CD4-positive, alpha-beta T cell (primary cell): Measurements from ENCODE around the gene LTBP4. TPM values are rescaled to one million over a fixed set of nuclear protein-coding genes. Genes with fewer than 3 reads are reported as not detected.

Source experiments
- ATAC-seq: fragments of 200-7000 bp; cut with Tn5 transposase; one replicate; pipeline ENCODE4 v1.10.0; 2022; ENCODE audit warnings: mild to moderate bottlenecking; ENCODE audit not compliant: poor library complexity
- CTCF ChIA-PET: fragments of 350-600 bp; sonication (Branson Sonifier 250); formaldehyde crosslinking; loops from one replicate; lab custom pipeline; 2021; ENCODE audit warnings: antibody characterized with exemption, inconsistent platforms; lab: Charles Lee
- POLR2A ChIA-PET: fragments of 350-600 bp; sonication (Branson Sonifier 250); formaldehyde crosslinking; loops from one replicate; lab custom pipeline; 2021; ENCODE audit warnings: antibody characterized with exemption, inconsistent platforms; lab: Charles Lee
- DNase-seq, 14 experiments: peaks; one replicate each; pipeline ENCODE4 v3.0.0-alpha.2; 2013 to 2020; ENCODE audit warnings: mixed read lengths in 2 of 14
- H3K27ac ChIP-seq, 2 donors: one replicate each; pipeline versions ENCODE4 v1.5.1 to v1.7.0; 2013; ENCODE audit warnings: low read length in 2 of 2, low read depth in 1 of 2, mild to moderate bottlenecking in 1 of 2
- H3K27me3 ChIP-seq, 2 experiments: 1 replicate in 1 of 2; 2 replicates in 1 of 2; pipeline versions ENCODE4 v1.6.1 to v1.7.0; 2013; ENCODE audit warnings: low read length in 2 of 2, control low read depth in 1 of 2, mild to moderate bottlenecking in 1 of 2, moderate library complexity in 1 of 2; ENCODE audit not compliant: insufficient read depth in 2 of 2, control insufficient read depth in 1 of 2
- H3K36me3 ChIP-seq: one replicate; pipeline ENCODE4 v1.6.1; 2013; ENCODE audit warnings: low read length, control low read depth; ENCODE audit not compliant: insufficient read depth
- H3K4me1 ChIP-seq: one replicate; pipeline ENCODE4 v1.6.1; 2013; ENCODE audit warnings: low read length, control low read depth; ENCODE audit not compliant: insufficient read depth
- H3K4me3 ChIP-seq: one replicate; pipeline ENCODE4 v1.5.1; 2013; ENCODE audit warnings: mild to moderate bottlenecking, low read length, moderate library complexity
- H3K9me3 ChIP-seq, 2 experiments: 1 replicate in 1 of 2; 2 replicates in 1 of 2; pipeline versions ENCODE4 v1.6.1 to v1.7.0; 2013; ENCODE audit warnings: low read length in 2 of 2, mild to moderate bottlenecking in 2 of 2, control low read depth in 1 of 2, moderate library complexity in 1 of 2; ENCODE audit not compliant: control insufficient read depth in 1 of 2, insufficient read depth in 1 of 2
- H3K27ac Mint-ChIP-seq: one replicate; pipeline ENCODE4 v1.8.0; 2020; ENCODE audit warnings: mixed read lengths
- H3K27me3 Mint-ChIP-seq: one replicate; pipeline ENCODE4 v1.8.0; 2021; ENCODE audit warnings: mixed read lengths
- H3K36me3 Mint-ChIP-seq: one replicate; pipeline ENCODE4 v1.8.0; 2021; ENCODE audit warnings: low read depth, mixed read lengths
- H3K4me1 Mint-ChIP-seq: one replicate; pipeline ENCODE4 v1.8.0; 2021; ENCODE audit warnings: low read depth, mixed read lengths
- H3K4me3 Mint-ChIP-seq: one replicate; pipeline ENCODE4 v1.8.0; 2020; ENCODE audit warnings: mild to moderate bottlenecking, mixed read lengths
- H3K9me3 Mint-ChIP-seq: one replicate; pipeline ENCODE4 v1.8.0; 2020; ENCODE audit warnings: mixed read lengths
- intact Hi-C, 2 experiments: fragments of 100-400 bp; cut with DNase I in 1 of 2; cut with micrococcal nuclease in 1 of 2; formaldehyde crosslinking; loops; one replicate each; pipeline versions ENCODE4 v1.15.1 to v1.9.0; 2023 to 2025; cut with DNase I, micrococcal nuclease
- total RNA-seq, 174 experiments: library from RNA in 2 of 174; stranded (reverse) in 2 of 174; gene quantifications; one replicate each; pipeline ENCODE4 v1.2.3 and lab custom pipeline; 2021 to 2026
- TF ChIP-seq, protein P1 (sequence below): fragments of 200-600 bp; IDR thresholded peaks from one replicate; pipeline ENCODE4 v1.8.0; 2022; ENCODE audit warnings: antibody characterized with exemption, mild to moderate bottlenecking

The LTBP4 gene
- total RNA-seq, 2 experiments from 2014 or later = 116 to 134 TPM

GRCh38 chr19:40629346-40629745 is 28.2 kb downstream of the LTBP4 start:
- no peak for DNase-seq
- H3K4me3 Mint-ChIP-seq = no peak overlapping the region
- Histone ChIP-seq H3K4me1 (peaks cover 5% of the 10 kb centered on the region), H3K27me3 (no peaks in the 10 kb centered on the region), H3K27ac (no peak overlapping the region), H3K9me3 (no peaks in the 10 kb centered on the region), H3K4me3 (no peak overlapping the region), H3K36me3 (peaks cover 15% of the 10 kb centered on the region)
- peak overlapping the region; percentile 34 for H3K27ac Mint-ChIP-seq
- H3K9me3 Mint-ChIP-seq = no peaks in the 10 kb centered on the region
- TF ChIP-seq, protein P1, sequence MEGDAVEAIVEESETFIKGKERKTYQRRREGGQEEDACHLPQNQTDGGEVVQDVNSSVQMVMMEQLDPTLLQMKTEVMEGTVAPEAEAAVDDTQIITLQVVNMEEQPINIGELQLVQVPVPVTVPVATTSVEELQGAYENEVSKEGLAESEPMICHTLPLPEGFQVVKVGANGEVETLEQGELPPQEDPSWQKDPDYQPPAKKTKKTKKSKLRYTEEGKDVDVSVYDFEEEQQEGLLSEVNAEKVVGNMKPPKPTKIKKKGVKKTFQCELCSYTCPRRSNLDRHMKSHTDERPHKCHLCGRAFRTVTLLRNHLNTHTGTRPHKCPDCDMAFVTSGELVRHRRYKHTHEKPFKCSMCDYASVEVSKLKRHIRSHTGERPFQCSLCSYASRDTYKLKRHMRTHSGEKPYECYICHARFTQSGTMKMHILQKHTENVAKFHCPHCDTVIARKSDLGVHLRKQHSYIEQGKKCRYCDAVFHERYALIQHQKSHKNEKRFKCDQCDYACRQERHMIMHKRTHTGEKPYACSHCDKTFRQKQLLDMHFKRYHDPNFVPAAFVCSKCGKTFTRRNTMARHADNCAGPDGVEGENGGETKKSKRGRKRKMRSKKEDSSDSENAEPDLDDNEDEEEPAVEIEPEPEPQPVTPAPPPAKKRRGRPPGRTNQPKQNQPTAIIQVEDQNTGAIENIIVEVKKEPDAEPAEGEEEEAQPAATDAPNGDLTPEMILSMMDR = no peak
- ATAC-seq = no peak
- H3K36me3 Mint-ChIP-seq = peaks cover 25% of the 10 kb centered on the region
- no peaks in the 10 kb centered on the region for H3K27me3 Mint-ChIP-seq
- intact Hi-C loops = no loop called here
- CTCF ChIA-PET = no interaction called here
- peaks cover 11% of the 10 kb centered on the region for H3K4me1 Mint-ChIP-seq
- POLR2A ChIA-PET = interaction anchor here (0.8 kb wide), 1 partner anchor 16 kb away, joined by 3 read pairs; no protein-coding TSS in a partner anchor

DNA sequence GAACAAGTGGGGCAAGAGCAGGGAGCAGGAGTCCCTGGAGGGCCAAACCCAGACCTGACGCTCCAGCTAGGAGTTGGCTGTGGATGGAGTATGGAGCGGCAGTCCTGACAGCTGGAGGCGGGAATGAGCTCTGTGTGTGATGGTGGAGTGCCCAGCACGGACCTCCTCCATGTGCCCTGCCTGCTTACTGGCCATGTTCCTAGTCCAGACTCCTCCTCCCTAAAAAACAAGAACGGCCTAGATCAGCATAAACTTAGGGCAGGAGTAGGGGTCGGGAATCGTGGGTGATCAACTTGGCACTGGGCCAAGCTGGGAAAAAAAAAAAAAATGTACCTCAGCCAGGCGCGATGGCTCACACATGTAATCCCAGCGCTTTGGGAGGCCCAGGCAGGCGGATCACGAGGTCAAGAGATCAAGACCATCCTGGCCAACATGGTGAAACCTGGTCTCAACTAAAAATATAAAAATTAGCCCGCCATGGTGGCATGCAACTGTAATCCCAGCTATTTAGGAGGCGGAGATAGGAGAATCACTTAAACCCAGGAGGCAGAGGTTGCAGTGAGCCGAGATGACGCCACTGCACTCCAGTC is 29.5 kb downstream of the LTBP4 start:
- peak overlapping the region; percentile 53 for H3K27ac Mint-ChIP-seq

GRCh38 chr19:40632311-40633036 is 31.3 kb downstream of the LTBP4 start:
- Histone ChIP-seq H3K27ac (no peak overlapping the region), H3K4me1 (peaks cover 9% of the 10 kb centered on the region), H3K9me3 (no peaks in the 10 kb centered on the region), H3K36me3 (peaks cover 3% of the 10 kb centered on the region), H3K4me3 (no peak overlapping the region), H3K27me3 (no peaks in the 10 kb centered on the region)
- H3K27ac Mint-ChIP-seq = no peak overlapping the region
- peaks cover 15% of the 10 kb centered on the region for H3K4me1 Mint-ChIP-seq
- H3K9me3 Mint-ChIP-seq = no peaks in the 10 kb centered on the region
- POLR2A ChIA-PET = no interaction called here
- CTCF ChIA-PET = interaction anchor here (2.9 kb wide), 2 partner anchors 84 to 91 kb away, joined by 19 to 23 read pairs; no protein-coding TSS in a partner anchor
- intact Hi-C loops = loop anchor here in 1 of 2 experiments (10.0 kb wide), 1 partner anchor 498 kb away; no protein-coding TSS in a partner anchor
- no peak for ATAC-seq
- TF ChIP-seq, protein P1 = no peak
- no peaks in the 10 kb centered on the region for H3K27me3 Mint-ChIP-seq
- H3K4me3 Mint-ChIP-seq = no peak overlapping the region
- H3K36me3 Mint-ChIP-seq = peaks cover 6% of the 10 kb centered on the region
- DNase-seq = no peak

More for the DNA sequence above, 29.5 kb downstream of the LTBP4 start:
- H3K4me1 ChIP-seq = peaks cover 9% of the 10 kb centered on the region
- no peaks in the 10 kb centered on the region for H3K27me3 ChIP-seq
- peaks cover 12% of the 10 kb centered on the region for H3K36me3 ChIP-seq
- TF ChIP-seq, protein P1 = no peak
- ChIA-PET CTCF (no interaction called here), POLR2A (interaction anchor here (0.7 kb wide), 1 partner anchor 25 kb away, joined by 3 read pairs; no protein-coding TSS in a partner anchor)
- Mint-ChIP-seq H3K9me3 (no peaks in the 10 kb centered on the region), H3K27me3 (no peaks in the 10 kb centered on the region), H3K4me3 (no peak overlapping the region), H3K4me1 (peaks cover 15% of the 10 kb centered on the region), H3K36me3 (peaks cover 15% of the 10 kb centered on the region)
- no peaks in the 10 kb centered on the region for H3K9me3 ChIP-seq
- no peak for DNase-seq
- H3K27ac ChIP-seq = no peak overlapping the region
- intact Hi-C loops = loop anchor here in 1 of 2 experiments (10.0 kb wide), 1 partner anchor 496 kb away; no protein-coding TSS in a partner anchor
- H3K4me3 ChIP-seq = no peak overlapping the region
- no peak for ATAC-seq
